HG03103 (cell line): ENCODE results near the gene PLEKHA1.

ENCODE experiments used
- ATAC-seq: cut with Tn5 transposase; IDR thresholded peaks from one replicate; pipeline ENCODE4 v1.9.1; 2021; ENCODE audit warnings: low read depth; ENCODE audit not compliant: unreplicated experiment

The PLEKHA1 gene

GRCh38 chr10:122420624-122421007 is 46.1 kb downstream of the PLEKHA1 start:
- ATAC-seq = no peak

- no peak for ATAC-seq
Measured at GRCh38 chr10:122421054-122421625, 46.6 kb downstream of the PLEKHA1 start.

GRCh38 chr10:122421742-122422141 is 47.2 kb downstream of the PLEKHA1 start:
- no peak for ATAC-seq

GRCh38 chr10:122422266-122422989 is 47.9 kb downstream of the PLEKHA1 start:
- no peak for ATAC-seq

- no peak for ATAC-seq
Measured at GRCh38 chr10:122424059-122424458, 49.6 kb downstream of the PLEKHA1 start.

- ATAC-seq = no peak
Measured at GRCh38 chr10:122426829-122427228, 52.3 kb downstream of the PLEKHA1 start.

- ATAC-seq = no peak
Measured at GRCh38 chr10:122427280-122427679, 52.8 kb downstream of the PLEKHA1 start.

- ATAC-seq = no peak
Measured at GRCh38 chr10:122435212-122435827, 60.8 kb downstream of the PLEKHA1 start.

GRCh38 chr10:122441961-122442360 is 67.5 kb downstream of the PLEKHA1 start:
- no peak for ATAC-seq

GRCh38 chr10:122445469-122445868 is 71.0 kb downstream of the PLEKHA1 start:
- no peak for ATAC-seq

GRCh38 chr10:122445904-122446303 is 71.4 kb downstream of the PLEKHA1 start:
- no peak for ATAC-seq

GRCh38 chr10:122446668-122447423 is 72.3 kb downstream of the PLEKHA1 start:
- no peak for ATAC-seq

GRCh38 chr10:122448600-122448999 is 74.1 kb downstream of the PLEKHA1 start:
- no peak for ATAC-seq

GRCh38 chr10:122449153-122449552 is 74.6 kb downstream of the PLEKHA1 start:
- ATAC-seq = no peak

- ATAC-seq = no peak
Measured at GRCh38 chr10:122450353-122450990, 76.0 kb downstream of the PLEKHA1 start.

- no peak for ATAC-seq
Measured at GRCh38 chr10:122454071-122454470, 79.6 kb downstream of the PLEKHA1 start.

- ATAC-seq = no peak
Measured at GRCh38 chr10:122454603-122455080, 80.1 kb downstream of the PLEKHA1 start, which contains the start of gene ARMS2. TSS of gene ARMS2 (plus strand) at chr10:122454653. CDS start at chr10:122454728, 75 bp downstream.

- ATAC-seq = no peak
Measured at GRCh38 chr10:122455376-122456079, 81.0 kb downstream of the PLEKHA1 start.

GRCh38 chr10:122457934-122458333 is 83.4 kb downstream of the PLEKHA1 start:
- ATAC-seq = no peak

- ATAC-seq = no peak
Measured at GRCh38 chr10:122458693-122459092, 84.2 kb downstream of the PLEKHA1 start.
